SK-N-SH (cell line): Measurements from ENCODE around the gene SELENOI. TPM values are rescaled to one million over a fixed set of nuclear protein-coding genes. Genes with fewer than 3 reads are reported as not detected.
"Not testable (repeated sequence)": the region's sequence is repeated elsewhere in the genome, so short reads cannot be mapped to it uniquely, and the experiment has no call there.

Experiments used
- CTCF ChIA-PET: fragments of 300-600, 350-600 bp; formaldehyde crosslinking; extraction: SDS; loops from one replicate; lab custom pipeline; 2021; lab: Yijun Ruan, JAX
- POLR2A ChIA-PET: fragments of 350-600 bp; sonication (Branson Sonifier 250); formaldehyde crosslinking; extraction: SDS; loops from one replicate; lab custom pipeline; 2020; ENCODE audit warnings: antibody characterized with exemption, inconsistent platforms; lab: Yijun Ruan, JAX
- DNase-seq: peaks from one replicate; pipeline ENCODE4 v3.0.0; 2012
- H2AFZ ChIP-seq: fragments of 200-600 bp; sonication (generic); 2 replicates; pipeline ENCODE4 v1.8.1; 2016; ENCODE audit warnings: antibody characterized with exemption, mild to moderate bottlenecking, low read depth
- H3F3A ChIP-seq: fragments of 200-600 bp; sonication (generic); replicated peaks from 2 replicates; pipeline ENCODE3; 2016; ENCODE audit warnings: antibody characterized with exemption, mild to moderate bottlenecking; ENCODE audit not compliant: insufficient read depth
- H3K27ac ChIP-seq, 2 experiments: fragments of 200-500 bp in 1 of 2; fragments of 200-600 bp in 1 of 2; sonication (Bioruptor generic) in 1 of 2; sonication (generic), shearing (Covaris generic) in 1 of 2; 2 replicates each; pipeline versions ENCODE4 v1.5.1 to v1.6.1; 2014 to 2016; ENCODE audit warnings: low read depth in 2 of 2, inconsistent platforms in 1 of 2, low read length in 1 of 2, mild to moderate bottlenecking in 1 of 2, mixed read lengths in 1 of 2
- H3K27me3 ChIP-seq: fragments of 200-600 bp; sonication (generic), shearing (Covaris generic); 2 replicates; pipeline ENCODE4 v1.6.1; 2016; ENCODE audit warnings: mixed run types; ENCODE audit not compliant: insufficient read depth
- H3K36me3 ChIP-seq, 2 experiments: fragments of 200-500 bp in 1 of 2; fragments of 200-600 bp in 1 of 2; sonication (Bioruptor generic) in 1 of 2; sonication (generic) in 1 of 2; replicated peaks in 1 of 2; 2 replicates each; pipeline versions ENCODE3 to v1.5.1; 2014 to 2016; ENCODE audit warnings: low read length in 1 of 2, mild to moderate bottlenecking in 1 of 2; ENCODE audit not compliant: insufficient read depth in 2 of 2, control insufficient read depth in 1 of 2
- H3K4me1 ChIP-seq, 2 experiments: fragments of 200-500 bp in 1 of 2; fragments of 200-600 bp in 1 of 2; sonication (Bioruptor generic) in 1 of 2; sonication (generic), shearing (Covaris generic) in 1 of 2; 2 replicates each; pipeline versions ENCODE4 v1.5.1 to v1.6.1; 2014 to 2016; ENCODE audit warnings: low read depth in 1 of 2, low read length in 1 of 2, mixed run types in 1 of 2; ENCODE audit not compliant: insufficient read depth in 2 of 2, control insufficient read depth in 1 of 2
- H3K4me2 ChIP-seq: fragments of 200-600 bp; sonication (generic), shearing (Covaris generic); 2 replicates; pipeline ENCODE4 v1.6.1; 2017; ENCODE audit warnings: mixed run types
- H3K4me3 ChIP-seq, 2 experiments: fragments of 200-500 bp in 1 of 2; fragments of 200-600 bp in 1 of 2; sonication (Bioruptor generic) in 1 of 2; sonication (generic), shearing (Covaris generic) in 1 of 2; 2 replicates each; pipeline versions ENCODE4 v1.5.1 to v1.8.1; 2014 to 2016; ENCODE audit warnings: low read depth in 2 of 2, inconsistent platforms in 1 of 2, low read length in 1 of 2, mild to moderate bottlenecking in 1 of 2, mixed read lengths in 1 of 2, moderate library complexity in 1 of 2
- H3K79me2 ChIP-seq: fragments of 200-600 bp; sonication (generic); 2 replicates; pipeline ENCODE4 v1.8.1; 2017; ENCODE audit warnings: mild to moderate bottlenecking; ENCODE audit not compliant: insufficient read depth
- H3K9ac ChIP-seq: fragments of 200-600 bp; sonication (generic); 2 replicates; pipeline ENCODE4 v1.6.1; 2017; ENCODE audit warnings: mixed run types
- H3K9me2 ChIP-seq: fragments of 200-600 bp; sonication (generic); 2 replicates; pipeline ENCODE4 v1.6.1; 2017; ENCODE audit warnings: mixed run types
- H3K9me3 ChIP-seq: fragments of 200-600 bp; sonication (generic); 2 replicates; pipeline ENCODE4 v1.6.1; 2017; ENCODE audit warnings: mixed run types, mild to moderate bottlenecking, moderate library complexity
- H4K20me1 ChIP-seq: fragments of 200-600 bp; sonication (generic); 2 replicates; pipeline ENCODE4 v1.6.1; 2017; ENCODE audit warnings: mild to moderate bottlenecking, mixed run types; ENCODE audit not compliant: insufficient read depth
- ELF1 ChIP-seq: IDR thresholded peaks from 2 replicates; pipeline ENCODE4 v1.4.0; 2012
- EZH2phosphoT487 ChIP-seq: fragments of 200-600 bp; sonication (generic); IDR thresholded peaks from 2 replicates; pipeline ENCODE4 v1.6.1; 2017; ENCODE audit warnings: low read depth, mixed run types, mild to moderate bottlenecking, antibody characterized with exemption, moderate library complexity, borderline replicate concordance
- FOXJ3 ChIP-seq: sonication (generic); formaldehyde crosslinking; IDR thresholded peaks from 2 replicates; pipeline ENCODE4 v1.5.1; 2020; ENCODE audit warnings: mild to moderate bottlenecking, missing genetic modification reagents
- FOXM1 ChIP-seq: IDR thresholded peaks from 2 replicates; pipeline ENCODE4 v1.4.0; 2012; ENCODE audit warnings: low read depth, mild to moderate bottlenecking
- MEF2A ChIP-seq: IDR thresholded peaks from 2 replicates; pipeline ENCODE4 v1.4.0; 2012; ENCODE audit warnings: low read depth, borderline replicate concordance
- MXI1 ChIP-seq: IDR thresholded peaks from 2 replicates; pipeline ENCODE4 v1.6.1; 2012; ENCODE audit warnings: mild to moderate bottlenecking, low read depth, low read length, improper control_type of control experiment
- NFIC ChIP-seq: IDR thresholded peaks from 2 replicates; pipeline ENCODE4 v1.4.0; 2012; ENCODE audit warnings: borderline replicate concordance
- SMC3 ChIP-seq: IDR thresholded peaks from 2 replicates; pipeline ENCODE4 v1.6.1; 2012; ENCODE audit warnings: low read depth, low read length, improper control_type of control experiment
- TEAD4 ChIP-seq: IDR thresholded peaks from 2 replicates; pipeline ENCODE4 v1.4.0; 2012; ENCODE audit warnings: mild to moderate bottlenecking, borderline replicate concordance; ENCODE audit not compliant: insufficient read depth
- WGBS: methylation state at CpG from one replicate; pipeline ENCODE4 v1.1.6; 2017; ENCODE audit warnings: low lambda C conversion rate; 5-methylcytosine and 5-hydroxymethylcytosine counted together
- polyA plus RNA-seq, 3 experiments: library from polyadenylated mRNA; depleted of rRNA; stranded (reverse); fragments of >200 nt; gene quantifications; 2 replicates each; pipeline ENCODE4 v1.2.3, GENCODE V29; 2012
- TF ChIP-seq, protein P1 (sequence below): fragments of 200-600 bp; sonication (generic); IDR thresholded peaks from 2 replicates; pipeline ENCODE4 v1.6.1; 2017; ENCODE audit warnings: antibody characterized with exemption, mild to moderate bottlenecking, moderate library complexity
- TF ChIP-seq, protein P2 (sequence below): IDR thresholded peaks from 2 replicates; pipeline ENCODE4 v1.4.0; 2012; ENCODE audit warnings: low read depth

SELENOI gene
- polyA plus RNA-seq, 1 of the 3 experiments (the other 2 are of a cell fraction): 4.4 TPM

- POLR2A ChIA-PET: no interaction called here
- TF ChIP-seq NFIC: no peak
- Histone ChIP-seq H3F3A (no peaks in the 10 kb centered on the region), H3K4me3 (no peak overlapping the region), H3K4me1 (peaks cover 0 to 2% of the 10 kb centered on the region in 2 experiments; a peak in 1 of 4 replicates), H3K9me3 (no peaks in the 10 kb centered on the region), H3K4me2 (no peak overlapping the region), H4K20me1 (no peaks in the 10 kb centered on the region), H3K9me2 (no peaks in the 10 kb centered on the region), H2AFZ (no peak overlapping the region), H3K36me3 (no peaks in the 10 kb centered on the region), H3K27me3 (no peaks in the 10 kb centered on the region), H3K79me2 (no peaks in the 10 kb centered on the region), H3K27ac (no peak overlapping the region), H3K9ac (no peak overlapping the region)
- DNase-seq: no peak
- WGBS: 68% methylated on average over 6 of the region's 6 CpGs
- CTCF ChIA-PET: interaction anchor here (1.1 to 1.2 kb wide), 2 partner anchors 9 to 43 kb away, joined by 3 to 4 read pairs; no protein-coding TSS in a partner anchor
These were observed 43.1 kb upstream of the SELENOI start for GRCh38 chr2:26302846-26303245.

DNA sequence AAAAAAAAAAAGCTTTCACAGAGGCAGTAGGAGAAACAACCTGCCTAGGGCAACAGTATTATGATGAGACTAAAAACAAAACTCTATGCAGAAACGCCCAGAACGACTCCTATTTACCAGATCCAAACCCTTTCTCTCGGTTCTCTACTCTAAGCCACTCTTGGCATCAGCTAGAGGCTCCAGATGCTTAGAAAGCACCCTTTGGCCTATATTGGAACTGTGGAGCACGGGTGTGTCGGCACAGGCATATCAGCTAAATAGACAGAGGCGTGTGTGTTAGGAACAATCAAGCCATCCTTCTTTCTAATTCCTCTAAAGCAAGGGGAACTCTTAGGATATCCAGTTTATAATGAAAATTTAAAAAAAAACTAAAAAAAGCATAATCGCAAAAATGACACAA is 40.8 kb upstream of the SELENOI start:
- DNase-seq, H3K4me1 ChIP-seq, H4K20me1 ChIP-seq, H3K4me2 ChIP-seq, H3K4me3 ChIP-seq, H3K9ac ChIP-seq, H3K27me3 ChIP-seq, H3K36me3 ChIP-seq, H3F3A ChIP-seq, H3K9me3 ChIP-seq, H2AFZ ChIP-seq, H3K27ac ChIP-seq, H3K9me2 ChIP-seq, H3K79me2 ChIP-seq, POLR2A ChIA-PET: not testable (repeated sequence)
- CTCF ChIA-PET: interaction anchor here (1.0 to 2.1 kb wide), 3 partner anchors 11 to 272 kb away, joined by 3 to 5 read pairs (median 5); no protein-coding TSS in a partner anchor
- WGBS: 75% methylated on average over 7 of the region's 7 CpGs

- H3K9me3 ChIP-seq: no peaks in the 10 kb centered on the region
- no peaks in the 10 kb centered on the region for H3K27me3 ChIP-seq
- CTCF ChIA-PET: interaction anchor here (0.7 to 2.1 kb wide), 4 partner anchors 10 to 385 kb away, joined by 3 to 5 read pairs (median 4); no protein-coding TSS in a partner anchor
- H3K9ac ChIP-seq: no peak overlapping the region
- H3K4me2 ChIP-seq: no peak overlapping the region
- no peaks in the 10 kb centered on the region for H3K9me2 ChIP-seq
- no peaks in the 10 kb centered on the region for H3F3A ChIP-seq
- no peak for DNase-seq
- no peak overlapping the region for H2AFZ ChIP-seq
- 87% methylated on average over 6 of the region's 6 CpGs for WGBS
- no peak overlapping the region for H3K27ac ChIP-seq
- H3K4me1 ChIP-seq: no peaks in the 10 kb centered on the region
- H3K4me3 ChIP-seq: no peak overlapping the region
- no peaks in the 10 kb centered on the region for H4K20me1 ChIP-seq
- POLR2A ChIA-PET: no interaction called here
- H3K36me3 ChIP-seq: no peaks in the 10 kb centered on the region
- TF ChIP-seq ELF1 (no peak), FOXM1 (no peak), SMC3 (no peak), NFIC (no peak), FOXJ3 (CRISPR knock-in tag) (no peak)
- H3K79me2 ChIP-seq: no peaks in the 10 kb centered on the region
These were observed 40.4 kb upstream of the SELENOI start for GRCh38 chr2:26305540-26305939.

GRCh38 chr2:26309921-26310320 is 36.0 kb upstream of the SELENOI start:
- Histone ChIP-seq H3F3A (no peaks in the 10 kb centered on the region), H3K4me3 (no peak overlapping the region), H4K20me1 (no peaks in the 10 kb centered on the region), H3K27me3 (no peaks in the 10 kb centered on the region), H3K79me2 (no peaks in the 10 kb centered on the region), H3K9ac (no peak overlapping the region), H3K4me2 (no peak overlapping the region), H3K27ac (no peak overlapping the region), H2AFZ (no peak overlapping the region), H3K9me2 (no peaks in the 10 kb centered on the region), H3K4me1 (no peaks in the 10 kb centered on the region), H3K9me3 (no peaks in the 10 kb centered on the region), H3K36me3 (no peaks in the 10 kb centered on the region)
- ChIA-PET POLR2A (no interaction called here), CTCF (interaction anchor here (0.8 to 1.6 kb wide), 6 partner anchors 9 to 21 kb away, joined by 3 to 8 read pairs (median 4); no protein-coding TSS in a partner anchor)
- WGBS: 70% methylated on average over 10 of the region's 10 CpGs
- DNase-seq: no peak
- TF ChIP-seq, protein P1, sequence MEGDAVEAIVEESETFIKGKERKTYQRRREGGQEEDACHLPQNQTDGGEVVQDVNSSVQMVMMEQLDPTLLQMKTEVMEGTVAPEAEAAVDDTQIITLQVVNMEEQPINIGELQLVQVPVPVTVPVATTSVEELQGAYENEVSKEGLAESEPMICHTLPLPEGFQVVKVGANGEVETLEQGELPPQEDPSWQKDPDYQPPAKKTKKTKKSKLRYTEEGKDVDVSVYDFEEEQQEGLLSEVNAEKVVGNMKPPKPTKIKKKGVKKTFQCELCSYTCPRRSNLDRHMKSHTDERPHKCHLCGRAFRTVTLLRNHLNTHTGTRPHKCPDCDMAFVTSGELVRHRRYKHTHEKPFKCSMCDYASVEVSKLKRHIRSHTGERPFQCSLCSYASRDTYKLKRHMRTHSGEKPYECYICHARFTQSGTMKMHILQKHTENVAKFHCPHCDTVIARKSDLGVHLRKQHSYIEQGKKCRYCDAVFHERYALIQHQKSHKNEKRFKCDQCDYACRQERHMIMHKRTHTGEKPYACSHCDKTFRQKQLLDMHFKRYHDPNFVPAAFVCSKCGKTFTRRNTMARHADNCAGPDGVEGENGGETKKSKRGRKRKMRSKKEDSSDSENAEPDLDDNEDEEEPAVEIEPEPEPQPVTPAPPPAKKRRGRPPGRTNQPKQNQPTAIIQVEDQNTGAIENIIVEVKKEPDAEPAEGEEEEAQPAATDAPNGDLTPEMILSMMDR: no peak
- no peak for TF ChIP-seq ELF1
- TF ChIP-seq EZH2phosphoT487: no peak
- TF ChIP-seq MXI1: no peak
- no peak for TF ChIP-seq TEAD4
- TF ChIP-seq MEF2A: no peak
- TF ChIP-seq, protein P2, sequence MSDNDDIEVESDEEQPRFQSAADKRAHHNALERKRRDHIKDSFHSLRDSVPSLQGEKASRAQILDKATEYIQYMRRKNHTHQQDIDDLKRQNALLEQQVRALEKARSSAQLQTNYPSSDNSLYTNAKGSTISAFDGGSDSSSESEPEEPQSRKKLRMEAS: no peak
